Neural cell (in vitro differentiated cells): ENCODE data around the gene STUM. TPM values are rescaled to one million over a fixed set of nuclear protein-coding genes. Genes with fewer than 3 reads are reported as not detected.

ENCODE experiments used
- H2AFZ ChIP-seq: fragments of 200-600, 300-800 bp; sonication (generic), shearing (Covaris generic); 2 replicates; pipeline ENCODE4 v1.6.0; 2014; ENCODE audit warnings: low read depth, mild to moderate bottlenecking, antibody characterized with exemption, low read length, moderate library complexity
- H3F3A ChIP-seq: fragments of 200-600 bp; shearing (Covaris generic); 2 replicates; pipeline ENCODE4 v1.6.1; 2016; ENCODE audit warnings: mild to moderate bottlenecking, moderate library complexity, mixed read lengths, antibody characterized with exemption, low read length; ENCODE audit not compliant: insufficient read depth, poor library complexity, severe bottlenecking
- H3K27ac ChIP-seq: fragments of 200-600, 300-800 bp; sonication (generic), shearing (Covaris generic); 2 replicates; pipeline ENCODE4 v1.5.1; 2014; ENCODE audit warnings: mild to moderate bottlenecking, low read length, moderate library complexity
- H3K27me3 ChIP-seq: fragments of 300-800, 200-600 bp; sonication (generic), shearing (Covaris generic); 2 replicates; pipeline ENCODE4 v1.6.0; 2014; ENCODE audit warnings: mild to moderate bottlenecking, low read depth, low read length, moderate library complexity; ENCODE audit not compliant: insufficient read depth
- H3K36me3 ChIP-seq: fragments of 300-800, 200-600 bp; sonication (generic), shearing (Covaris generic); 2 replicates; pipeline ENCODE4 v1.5.1; 2014; ENCODE audit warnings: mild to moderate bottlenecking, antibody characterized with exemption, low read length, moderate library complexity; ENCODE audit not compliant: insufficient read depth
- H3K4me2 ChIP-seq: fragments of 300-800, 200-600 bp; sonication (generic), shearing (Covaris generic); 2 replicates; pipeline ENCODE4 v1.6.0; 2014; ENCODE audit warnings: mild to moderate bottlenecking, low read length
- H3K4me3 ChIP-seq: fragments of 300-800, 200-600 bp; sonication (generic), shearing (Covaris generic); 2 replicates; pipeline ENCODE4 v1.5.1; 2014; ENCODE audit warnings: mild to moderate bottlenecking, low read length, moderate library complexity
- H3K79me2 ChIP-seq: fragments of 200-600 bp; shearing (Covaris generic); replicated peaks from 2 replicates; pipeline ENCODE4 v1.6.0; 2014; ENCODE audit warnings: mild to moderate bottlenecking, low read length, moderate library complexity; ENCODE audit not compliant: insufficient read depth
- H3K9ac ChIP-seq: fragments of 300-800, 200-600 bp; sonication (generic), shearing (Covaris generic); 2 replicates; pipeline ENCODE4 v1.6.1; 2016; ENCODE audit warnings: mild to moderate bottlenecking, low read length, mixed read lengths
- H3K9me2 ChIP-seq: fragments of 200-600 bp; shearing (Covaris generic); 2 replicates; pipeline ENCODE4 v1.6.1; 2016; ENCODE audit warnings: mild to moderate bottlenecking, low read length, mixed read lengths; ENCODE audit not compliant: insufficient read depth
- H3K9me3 ChIP-seq: fragments of 200-600, 300-800 bp; sonication (generic), shearing (Covaris generic); 2 replicates; pipeline ENCODE4 v1.6.1; 2016; ENCODE audit warnings: mild to moderate bottlenecking, mixed run types, low read length, moderate library complexity, mixed read lengths
- H4K20me1 ChIP-seq: fragments of 200-600 bp; shearing (Covaris generic); 2 replicates; pipeline ENCODE4 v1.6.1; 2016; ENCODE audit warnings: mild to moderate bottlenecking, mixed run types; ENCODE audit not compliant: insufficient read depth
- CTCF ChIP-seq: fragments of 450-650 bp; IDR thresholded peaks from 2 replicates; pipeline ENCODE4 v1.5.1; 2014; ENCODE audit warnings: antibody characterized with exemption, mild to moderate bottlenecking, moderate library complexity; ENCODE audit not compliant: poor library complexity, severe bottlenecking
- EP300 ChIP-seq: fragments of 450-650 bp; conservative IDR thresholded peaks from 2 replicates; pipeline ENCODE4 v1.6.1; 2014; ENCODE audit warnings: antibody characterized with exemption, mild to moderate bottlenecking, moderate library complexity; ENCODE audit not compliant: poor library complexity, severe bottlenecking
- EZH2 ChIP-seq: fragments of 200-600, 300-800 bp; shearing (Covaris generic), sonication (generic); IDR thresholded peaks from 2 replicates; pipeline ENCODE4 v1.6.1; 2014; ENCODE audit warnings: antibody characterized with exemption, low read length, borderline replicate concordance, mild to moderate bottlenecking; ENCODE audit not compliant: insufficient read depth, poor library complexity, severe bottlenecking
- MXI1 ChIP-seq: fragments of 450-650 bp; conservative IDR thresholded peaks from 2 replicates; pipeline ENCODE4 v1.6.1; 2014; ENCODE audit warnings: antibody characterized with exemption, mild to moderate bottlenecking; ENCODE audit not compliant: poor library complexity, severe bottlenecking
- POLR2AphosphoS5 ChIP-seq: IDR thresholded peaks from 2 replicates; pipeline ENCODE4 v1.6.1; 2012
- RAD21 ChIP-seq: fragments of 450-650 bp; conservative IDR thresholded peaks from 2 replicates; pipeline ENCODE4 v1.6.1; 2014; ENCODE audit warnings: antibody characterized with exemption, mild to moderate bottlenecking, moderate library complexity
- REST ChIP-seq: IDR thresholded peaks from 2 replicates; pipeline ENCODE4 v1.6.1; 2012; ENCODE audit warnings: borderline replicate concordance
- SMC3 ChIP-seq: fragments of 450-650 bp; conservative IDR thresholded peaks from 2 replicates; pipeline ENCODE4 v1.6.1; 2014; ENCODE audit warnings: antibody characterized with exemption, mild to moderate bottlenecking, moderate library complexity; ENCODE audit not compliant: poor library complexity
- TAF1 ChIP-seq: IDR thresholded peaks from 2 replicates; pipeline ENCODE4 v1.6.1; 2012; ENCODE audit warnings: low read depth
- polyA plus RNA-seq: library from polyadenylated mRNA; depleted of rRNA; stranded (reverse); fragments of >200 nt; gene quantifications from 2 replicates; pipeline ENCODE4 v1.2.3, GENCODE V29; 2014

STUM gene
- polyA plus RNA-seq, 1 donor from 2014 or later, result 0.52 TPM

DNA sequence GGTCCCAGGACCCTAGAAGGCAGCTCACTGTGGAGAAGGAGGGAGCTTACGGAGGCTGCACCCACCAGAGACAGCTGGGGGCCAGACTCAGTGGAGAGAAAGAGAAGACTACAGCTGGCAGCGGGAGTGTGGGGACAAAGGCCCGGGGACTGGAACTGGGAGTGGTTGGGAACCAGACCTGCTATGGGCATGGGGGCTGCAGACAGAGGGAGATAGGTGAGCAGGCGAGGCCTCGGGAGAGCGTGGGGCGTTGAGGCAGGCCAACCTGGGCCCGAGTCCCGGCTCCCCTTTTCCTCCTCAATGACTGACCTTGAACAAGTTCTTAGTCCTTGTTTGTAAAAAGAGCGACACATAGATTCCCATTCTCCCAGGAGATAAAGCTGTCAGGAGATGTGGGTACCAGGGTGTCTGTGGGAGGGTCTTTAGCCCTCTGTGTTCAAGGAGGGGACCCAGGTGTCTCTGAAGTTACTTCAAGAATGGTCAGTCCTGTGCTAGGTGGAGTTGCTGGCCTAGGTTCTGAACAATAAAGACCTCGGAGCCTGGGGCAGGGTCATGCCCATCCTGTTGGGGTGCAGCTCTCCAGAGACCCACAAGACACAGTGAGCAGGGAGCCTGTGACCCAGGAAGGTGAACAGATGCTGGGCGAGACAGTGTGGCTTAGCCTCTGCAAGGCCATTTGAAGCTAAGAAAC lies 102.6 kb downstream of the STUM start:
- no peak overlapping the region for H3K4me3 ChIP-seq
- TF ChIP-seq REST (no peak), POLR2AphosphoS5 (no peak), SMC3 (no peak), RAD21 (no peak), EP300 (no peak)
- H3K9me2 ChIP-seq, result no peaks in the 10 kb centered on the region
- no peaks in the 10 kb centered on the region for H4K20me1 ChIP-seq
- H3K79me2 ChIP-seq, result no peaks in the 10 kb centered on the region
- no peak overlapping the region for H3K4me2 ChIP-seq
- H3K27ac ChIP-seq, result no peak overlapping the region
- no peaks in the 10 kb centered on the region for H3K9me3 ChIP-seq
- H3K9ac ChIP-seq, result no peak overlapping the region
- no peaks in the 10 kb centered on the region for H3F3A ChIP-seq
- H3K27me3 ChIP-seq, result no peaks in the 10 kb centered on the region
- H2AFZ ChIP-seq, result no peak overlapping the region
- H3K36me3 ChIP-seq, result no peaks in the 10 kb centered on the region

DNA sequence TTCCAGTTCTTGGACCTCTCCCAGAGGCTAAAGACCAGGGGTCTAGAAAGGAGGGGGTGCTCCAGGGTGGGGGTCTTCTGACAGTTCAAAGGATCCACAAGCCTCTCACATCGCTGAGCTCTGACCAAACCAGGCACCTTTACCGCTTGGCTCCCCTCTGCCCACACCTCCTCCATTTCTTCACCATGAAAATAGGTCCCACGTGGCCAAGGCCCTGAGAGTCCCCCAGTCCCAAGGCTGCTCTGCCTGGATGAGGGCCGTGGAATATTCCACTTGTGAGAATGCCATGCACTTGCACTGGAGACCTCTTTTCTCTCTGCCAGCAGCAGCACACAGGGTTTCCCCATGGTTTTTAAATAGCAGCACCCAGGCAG lies 103.2 kb downstream of the STUM start:
- Histone ChIP-seq H3K27ac (no peak overlapping the region), H3K9me2 (no peaks in the 10 kb centered on the region), H3K9ac (no peak overlapping the region)

More for the DNA sequence above, 103.2 kb downstream of the STUM start:
- H3K36me3 ChIP-seq, result no peaks in the 10 kb centered on the region
- no peaks in the 10 kb centered on the region for H3K79me2 ChIP-seq
- no peaks in the 10 kb centered on the region for H3K27me3 ChIP-seq
- TF ChIP-seq POLR2AphosphoS5 (no peak), EP300 (no peak), EZH2 (no peak), SMC3 (no peak), RAD21 (no peak), CTCF (no peak), TAF1 (no peak), REST (no peak), MXI1 (no peak)
- H3F3A ChIP-seq, result no peaks in the 10 kb centered on the region
- no peak overlapping the region for H2AFZ ChIP-seq
- H3K4me3 ChIP-seq, result no peak overlapping the region
- H3K9me3 ChIP-seq, result no peaks in the 10 kb centered on the region
- H4K20me1 ChIP-seq, result no peaks in the 10 kb centered on the region
- no peak overlapping the region for H3K4me2 ChIP-seq
